OCI-LY1 (cell line): ENCODE measurements around the gene ATP6V1E1.

ENCODE experiments used
- H2AFZ ChIP-seq: fragments of 200-600 bp; sonication (generic), shearing (Covaris generic); 2 replicates; pipeline ENCODE4 v1.6.0; 2014; ENCODE audit warnings: antibody characterized with exemption, mild to moderate bottlenecking, low read length
- H3F3A ChIP-seq: fragments of 200-600 bp; sonication (generic), shearing (Covaris generic); 2 replicates; pipeline ENCODE4 v1.6.0; 2014; ENCODE audit warnings: mild to moderate bottlenecking, antibody characterized with exemption, low read length, moderate library complexity; ENCODE audit not compliant: insufficient read depth
- H3K27ac ChIP-seq: fragments of 200-600 bp; sonication (generic); 2 replicates; pipeline ENCODE4 v1.5.1; 2014; ENCODE audit warnings: low read length, mixed run types, mild to moderate bottlenecking, low read depth; ENCODE audit not compliant: poor library complexity, severe bottlenecking
- H3K27me3 ChIP-seq: fragments of 200-600 bp; sonication (generic); 2 replicates; pipeline ENCODE4 v1.6.0; 2014; ENCODE audit warnings: antibody characterized with exemption, mild to moderate bottlenecking, low read length, moderate library complexity; ENCODE audit not compliant: insufficient read depth
- H3K36me3 ChIP-seq: fragments of 200-600 bp; sonication (generic); 2 replicates; pipeline ENCODE4 v1.6.1; 2014; ENCODE audit warnings: mild to moderate bottlenecking, antibody characterized with exemption, low read length, moderate library complexity, mixed read lengths; ENCODE audit not compliant: insufficient read depth
- H3K4me1 ChIP-seq: fragments of 200-600 bp; sonication (generic); 2 replicates; pipeline ENCODE4 v1.5.1; 2014; ENCODE audit warnings: mild to moderate bottlenecking, low read length, moderate library complexity; ENCODE audit not compliant: insufficient read depth, severe bottlenecking
- H3K4me2 ChIP-seq: fragments of 200-600 bp; sonication (generic), shearing (Covaris generic); 2 replicates; pipeline ENCODE4 v1.6.1; 2014; ENCODE audit warnings: low read length
- H3K4me3 ChIP-seq: fragments of 200-600 bp; sonication (generic); 2 replicates; pipeline ENCODE4 v1.5.1; 2014; ENCODE audit warnings: low read length, low read depth, mild to moderate bottlenecking, mixed read lengths; ENCODE audit not compliant: poor library complexity, severe bottlenecking
- H3K79me2 ChIP-seq: fragments of 200-600 bp; shearing (Covaris generic); 2 replicates; pipeline ENCODE4 v1.6.1; 2016; ENCODE audit warnings: mixed run types, low read length, mixed read lengths; ENCODE audit not compliant: insufficient read depth
- H3K9ac ChIP-seq: fragments of 200-600 bp; sonication (generic), shearing (Covaris generic); 2 replicates; pipeline ENCODE4 v1.6.1; 2014; ENCODE audit warnings: mild to moderate bottlenecking, low read length, mixed read lengths
- H3K9me2 ChIP-seq: fragments of 200-600 bp; sonication (generic), shearing (Covaris generic); 2 replicates; pipeline ENCODE4 v1.6.1; 2014; ENCODE audit warnings: low read depth, mild to moderate bottlenecking, low read length, mixed read lengths
- H3K9me3 ChIP-seq: fragments of 200-600 bp; shearing (Covaris generic); 2 replicates; pipeline ENCODE4 v1.6.1; 2014; ENCODE audit warnings: low read length, mixed read lengths
- H4K20me1 ChIP-seq: fragments of 200-600 bp; sonication (generic), shearing (Covaris generic); 2 replicates; pipeline ENCODE4 v1.6.0; 2016; ENCODE audit warnings: mild to moderate bottlenecking, low read length; ENCODE audit not compliant: insufficient read depth
- CTCF ChIP-seq: fragments of 200-600 bp; sonication (generic), shearing (Covaris generic); IDR thresholded peaks from 2 replicates; pipeline ENCODE4 v1.5.1; 2017; ENCODE audit warnings: mild to moderate bottlenecking, antibody characterized with exemption, low read length, moderate library complexity, mixed read lengths
- EZH2 ChIP-seq: fragments of 200-600 bp; sonication (generic), shearing (Covaris generic); IDR thresholded peaks from 2 replicates; pipeline ENCODE4 v1.8.0; 2017; ENCODE audit warnings: borderline replicate concordance, mixed run types, mild to moderate bottlenecking, antibody characterized with exemption, low read length, moderate library complexity, mixed read lengths

Gene ATP6V1E1

GRCh38 chr22:17628406-17629172, at the start of gene ATP6V1E1:
Gene ATP6V1E1 (minus strand): TSS chr22:17628749. CDS start chr22:17628635, 114 bp downstream.
- Histone ChIP-seq H3K4me2 (peak within 1 kb of the TSS; percentile 82), H3K4me1 (peaks cover 18% of the 10 kb centered on the region), H3K27ac (peak within 1 kb of the TSS; percentile 16), H3K9me2 (no peaks in the 10 kb centered on the region), H3K36me3 (peaks cover 9% of the 10 kb centered on the region; the same call in 1 of the 2 replicates), H3K79me2 (peaks cover 26% of the 10 kb centered on the region), H3K9ac (peak within 1 kb of the TSS; percentile 94), H2AFZ (no peak within 1 kb of the TSS), H3K27me3 (no peaks in the 10 kb centered on the region), H3K9me3 (no peaks in the 10 kb centered on the region), H3K4me3 (peak within 1 kb of the TSS; percentile 97), H3F3A (no peaks in the 10 kb centered on the region), H4K20me1 (no peaks in the 10 kb centered on the region)
- no peak for TF ChIP-seq EZH2
- no peak for TF ChIP-seq CTCF

GRCh38 chr22:17675584-17675983, 47.0 kb upstream of the ATP6V1E1 start:
- Histone ChIP-seq H3K36me3 (peaks cover 10% of the 10 kb centered on the region), H3K9me2 (no peaks in the 10 kb centered on the region), H3K4me2 (no peak overlapping the region), H3K9me3 (no peaks in the 10 kb centered on the region), H3K4me1 (no peaks in the 10 kb centered on the region), H3K4me3 (no peak overlapping the region), H4K20me1 (no peaks in the 10 kb centered on the region), H3K79me2 (0 out of 2 replicates have a peak, but pooled peaks cover 9% of the 10 kb centered on the region), H3K27me3 (no peaks in the 10 kb centered on the region), H3K27ac (no peak overlapping the region), H3K9ac (no peak overlapping the region), H2AFZ (no peak overlapping the region), H3F3A (no peaks in the 10 kb centered on the region)
- no peak for TF ChIP-seq CTCF
- TF ChIP-seq EZH2: no peak

GRCh38 chr22:17674152-17674551, 45.6 kb upstream of the ATP6V1E1 start:
- Histone ChIP-seq H3K27ac (no peak overlapping the region), H2AFZ (no peak overlapping the region), H3K79me2 (0 out of 2 replicates have a peak, but pooled peaks cover 9% of the 10 kb centered on the region), H3K4me2 (no peak overlapping the region), H3K9ac (no peak overlapping the region), H3K4me1 (no peaks in the 10 kb centered on the region), H3K9me2 (no peaks in the 10 kb centered on the region), H4K20me1 (no peaks in the 10 kb centered on the region), H3F3A (no peaks in the 10 kb centered on the region), H3K4me3 (no peak overlapping the region), H3K36me3 (peaks cover 23% of the 10 kb centered on the region), H3K9me3 (no peaks in the 10 kb centered on the region), H3K27me3 (no peaks in the 10 kb centered on the region)
- TF ChIP-seq CTCF (no peak), EZH2 (no peak)
